Stimulated activated memory B cell treated with anti-CD40 and anti-IgM and Interleukin-4, amounts not matched to agents 10 μg/mL and 1 μg/mL and 100 μg/mL, for 72 hours (primary cell): ENCODE results near the gene PFDN1.
"Not testable (repeated sequence)": the region's sequence is repeated elsewhere in the genome, so short reads cannot be mapped to it uniquely, and the experiment has no call there.

Source experiments
- ATAC-seq: fragments of 150-1000 bp; cut with Tn5 transposase; 2 replicates; pipeline ENCODE4 v1.10.0; 2021
- H3K27ac Mint-ChIP-seq: one replicate; pipeline ENCODE4 v1.8.0; 2022; ENCODE audit warnings: mild to moderate bottlenecking, mixed read lengths
- H3K27me3 Mint-ChIP-seq: one replicate; pipeline ENCODE4 v1.8.0; 2022; ENCODE audit warnings: mixed read lengths
- H3K36me3 Mint-ChIP-seq: one replicate; pipeline ENCODE4 v1.8.0; 2022; ENCODE audit warnings: mixed read lengths
- H3K4me1 Mint-ChIP-seq: one replicate; pipeline ENCODE4 v1.8.0; 2022; ENCODE audit warnings: mixed read lengths
- H3K4me3 Mint-ChIP-seq: one replicate; pipeline ENCODE4 v1.8.0; 2022; ENCODE audit warnings: mild to moderate bottlenecking, moderate library complexity, mixed read lengths
- H3K9me3 Mint-ChIP-seq: one replicate; pipeline ENCODE4 v1.8.0; 2022; ENCODE audit warnings: mixed read lengths

PFDN1 gene

DNA sequence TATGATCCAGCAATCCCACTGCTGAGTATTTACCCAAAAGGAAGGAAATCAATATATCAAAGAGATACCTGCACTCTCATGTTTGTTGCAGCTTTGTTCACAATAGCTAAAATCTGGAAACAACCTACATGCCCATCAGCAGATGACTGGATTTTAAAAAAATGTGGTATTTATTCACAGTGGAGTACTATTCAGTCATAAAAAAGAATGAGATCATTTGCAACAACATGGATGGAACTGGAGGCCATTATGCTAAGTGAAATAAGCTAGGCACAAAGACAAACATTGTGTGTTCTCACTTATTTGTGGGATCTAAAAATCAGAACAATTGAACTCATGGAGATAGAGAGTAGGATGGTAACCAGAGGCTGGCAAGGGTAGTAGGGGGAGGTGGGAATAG is 94.8 kb downstream of the PFDN1 start:
- H3K27ac Mint-ChIP-seq: no peak overlapping the region

GRCh38 chr5:140207250-140207964 is 95.5 kb downstream of the PFDN1 start:
- Mint-ChIP-seq H3K27ac (no peak overlapping the region), H3K4me3 (no peak overlapping the region), H3K27me3 (no peaks in the 10 kb centered on the region), H3K9me3 (no peaks in the 10 kb centered on the region), H3K4me1 (peaks cover 7% of the 10 kb centered on the region), H3K36me3 (peaks cover 37% of the 10 kb centered on the region)
- ATAC-seq: no peak

More for the DNA sequence above, 94.8 kb downstream of the PFDN1 start:
- Mint-ChIP-seq H3K4me3 (no peak overlapping the region), H3K27me3 (no peaks in the 10 kb centered on the region), H3K36me3 (peaks cover 35% of the 10 kb centered on the region), H3K9me3 (no peaks in the 10 kb centered on the region), H3K4me1 (peaks cover 7% of the 10 kb centered on the region)
- no peak for ATAC-seq

GRCh38 chr5:140205952-140206351 is 96.9 kb downstream of the PFDN1 start:
- Mint-ChIP-seq H3K36me3 (peaks cover 44% of the 10 kb centered on the region), H3K27me3 (no peaks in the 10 kb centered on the region), H3K4me1 (peaks cover 7% of the 10 kb centered on the region), H3K9me3 (no peaks in the 10 kb centered on the region), H3K27ac (no peak overlapping the region), H3K4me3 (no peak overlapping the region)
- ATAC-seq: no peak

DNA sequence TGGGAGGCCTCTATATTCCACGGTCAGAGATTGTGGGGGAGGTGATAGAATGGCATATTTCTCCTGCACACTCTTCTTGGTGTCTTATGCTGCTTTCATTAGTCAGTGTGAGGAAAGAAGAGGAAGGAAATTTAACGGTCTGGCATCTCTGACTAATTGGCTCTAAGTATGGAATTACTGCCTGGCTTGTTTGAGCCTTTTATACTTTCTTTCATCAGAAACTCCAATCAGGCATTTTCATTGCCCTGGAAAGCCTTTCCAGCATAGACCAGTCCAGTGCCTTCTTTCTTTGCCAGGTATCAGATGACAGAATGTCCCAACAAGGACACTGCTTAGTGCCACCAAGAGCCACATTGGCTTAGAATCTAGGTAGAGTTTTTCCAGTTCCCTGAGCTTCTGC is 97.7 kb downstream of the PFDN1 start:
- H3K4me3 Mint-ChIP-seq: no peak overlapping the region
- no peak overlapping the region for H3K27ac Mint-ChIP-seq
- H3K4me1 Mint-ChIP-seq: peaks cover 7% of the 10 kb centered on the region
- ATAC-seq: no peak
- no peaks in the 10 kb centered on the region for H3K9me3 Mint-ChIP-seq
- peaks cover 44% of the 10 kb centered on the region for H3K36me3 Mint-ChIP-seq
- H3K27me3 Mint-ChIP-seq: no peaks in the 10 kb centered on the region

DNA sequence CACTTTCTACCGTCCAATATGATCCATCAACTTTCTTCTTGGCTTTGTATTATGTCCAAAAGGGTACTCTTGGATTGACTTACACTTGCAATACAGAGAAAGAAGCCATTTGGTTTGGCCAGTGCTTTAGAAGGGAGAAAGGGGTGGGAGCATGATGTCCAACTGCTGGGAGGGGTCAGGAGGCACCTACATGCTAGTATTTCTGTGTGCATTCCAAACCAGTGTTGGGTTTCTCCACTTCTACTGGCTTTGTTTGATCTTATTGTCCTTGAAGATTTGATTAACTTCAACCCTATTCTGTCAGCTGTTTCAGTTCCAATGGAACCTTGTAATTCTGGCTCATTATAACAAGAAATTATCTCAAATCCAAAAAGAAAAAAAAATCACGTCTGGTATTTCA is 100.3 kb downstream of the PFDN1 start:
- H3K4me1 Mint-ChIP-seq: peaks cover 4% of the 10 kb centered on the region
- no peak overlapping the region for H3K27ac Mint-ChIP-seq
- H3K36me3 Mint-ChIP-seq: peaks cover 57% of the 10 kb centered on the region
- H3K4me3 Mint-ChIP-seq: no peak overlapping the region
- no peaks in the 10 kb centered on the region for H3K9me3 Mint-ChIP-seq
- ATAC-seq: no peak
- no peaks in the 10 kb centered on the region for H3K27me3 Mint-ChIP-seq

DNA sequence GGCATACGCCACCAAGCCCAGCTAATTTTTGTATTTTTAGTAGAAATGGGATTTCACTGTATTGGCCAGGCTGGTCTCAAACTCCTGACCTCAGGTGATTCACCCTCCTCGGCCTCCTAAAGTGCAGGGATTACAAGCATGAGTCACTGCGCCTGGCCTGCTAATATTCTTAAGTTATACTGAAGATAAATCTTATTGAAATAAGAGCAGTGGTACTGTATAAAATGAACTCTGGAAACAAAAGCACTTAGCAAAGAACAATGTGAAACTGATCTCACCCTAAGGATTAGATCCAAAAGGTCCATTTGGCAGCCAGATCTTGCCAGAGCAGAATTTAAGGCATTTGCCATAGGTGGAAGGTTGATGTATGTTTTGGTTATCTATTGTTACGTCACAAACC is 100.8 kb downstream of the PFDN1 start:
- Mint-ChIP-seq H3K9me3 (no peaks in the 10 kb centered on the region), H3K4me3 (no peak overlapping the region), H3K4me1 (no peaks in the 10 kb centered on the region)

DNA sequence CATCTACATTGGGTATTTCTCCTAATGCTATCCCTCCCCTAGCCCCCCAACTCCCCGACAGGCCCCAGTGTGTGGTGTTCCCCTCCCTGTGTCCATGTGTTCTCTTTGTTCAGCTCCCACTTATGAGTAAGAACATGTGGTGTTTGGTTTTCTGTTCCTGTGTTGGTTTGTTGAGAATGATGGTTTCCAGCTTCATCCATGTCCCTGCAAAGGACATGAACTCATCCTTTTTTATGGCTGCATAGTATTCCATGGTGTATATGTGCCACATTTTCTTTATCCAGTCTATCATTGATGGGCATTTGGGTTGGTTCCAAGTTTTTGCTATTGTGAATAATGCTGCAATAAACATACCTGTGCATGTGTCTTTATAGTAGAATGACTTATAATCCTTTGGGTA is 104.0 kb downstream of the PFDN1 start:
- H3K27ac Mint-ChIP-seq, ATAC-seq, H3K4me1 Mint-ChIP-seq, H3K4me3 Mint-ChIP-seq, H3K27me3 Mint-ChIP-seq, H3K9me3 Mint-ChIP-seq: not testable (repeated sequence)
- H3K36me3 Mint-ChIP-seq: peaks cover 43% of the 10 kb centered on the region

More for the DNA sequence above, 100.8 kb downstream of the PFDN1 start:
- no peak for ATAC-seq
- no peak overlapping the region for H3K27ac Mint-ChIP-seq
- peaks cover 51% of the 10 kb centered on the region for H3K36me3 Mint-ChIP-seq
- H3K27me3 Mint-ChIP-seq: no peaks in the 10 kb centered on the region

- Mint-ChIP-seq H3K36me3 (peaks cover 37% of the 10 kb centered on the region), H3K27me3 (no peaks in the 10 kb centered on the region), H3K27ac (no peak overlapping the region), H3K9me3 (no peaks in the 10 kb centered on the region), H3K4me3 (no peak overlapping the region), H3K4me1 (no peaks in the 10 kb centered on the region)
- ATAC-seq: no peak
Measured at GRCh38 chr5:140197023-140197422, 105.9 kb downstream of the PFDN1 start.

DNA sequence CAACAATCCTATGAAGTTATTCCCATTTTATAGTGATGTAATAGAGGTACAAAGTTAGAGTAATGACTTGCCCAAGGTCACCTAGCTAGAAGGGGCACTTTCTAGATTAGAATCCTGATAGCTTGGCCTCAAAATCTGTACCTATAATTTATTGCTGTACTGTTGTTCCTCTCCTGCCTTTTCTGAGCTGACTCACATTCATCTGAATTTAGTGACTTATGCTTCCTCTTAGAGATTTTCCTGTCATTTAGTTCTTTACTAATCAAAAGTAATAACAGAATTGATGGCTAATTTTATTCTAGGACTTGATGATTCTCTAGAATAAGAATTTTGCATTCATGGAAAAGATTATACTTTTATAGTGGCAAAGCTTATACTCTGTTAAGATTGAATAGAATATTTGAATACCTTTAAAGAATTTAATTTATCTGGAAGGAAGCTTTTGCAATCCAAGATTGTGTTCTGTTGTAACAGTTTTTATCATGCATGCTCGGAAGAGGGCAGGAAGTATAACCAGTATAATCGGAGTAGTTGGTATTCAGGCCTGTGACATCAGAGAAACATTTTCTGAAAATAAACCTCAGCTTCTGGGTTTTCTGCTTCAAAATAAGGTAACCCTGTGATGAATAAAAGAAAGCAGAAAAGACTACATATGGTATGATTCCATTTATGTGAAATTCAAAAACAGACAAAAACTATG is 106.6 kb downstream of the PFDN1 start:
- Mint-ChIP-seq H3K36me3 (peaks cover 33% of the 10 kb centered on the region), H3K4me1 (no peaks in the 10 kb centered on the region), H3K27me3 (no peaks in the 10 kb centered on the region), H3K27ac (no peak overlapping the region), H3K4me3 (no peak overlapping the region), H3K9me3 (no peaks in the 10 kb centered on the region)
- ATAC-seq: no peak
